OCI-LY3 (cell line): ENCODE measurements around the gene OSR1.

Source experiments
- H2AFZ ChIP-seq: fragments of 200-600, 300-600 bp; shearing (Covaris generic); 2 replicates; pipeline ENCODE4 v1.6.0; 2014; ENCODE audit warnings: antibody characterized with exemption, low read depth, low read length
- H3K27ac ChIP-seq: fragments of 200-600, 300-600 bp; sonication (generic); 2 replicates; pipeline ENCODE4 v1.5.1; 2014; ENCODE audit warnings: mild to moderate bottlenecking, low read length, moderate library complexity, mixed read lengths
- H3K27me3 ChIP-seq: fragments of 200-600, 300-600 bp; sonication (generic); 2 replicates; pipeline ENCODE4 v1.6.1; 2014; ENCODE audit warnings: low read depth, low read length, mixed read lengths
- H3K36me3 ChIP-seq: fragments of 200-600, 300-600 bp; sonication (generic); replicated peaks from 2 replicates; pipeline ENCODE3; 2014; ENCODE audit warnings: low read depth, low read length, mixed read lengths
- H3K4me1 ChIP-seq: fragments of 300-600, 200-600 bp; sonication (generic); 2 replicates; pipeline ENCODE4 v1.6.1; 2014; ENCODE audit warnings: low read length, mixed read lengths
- H3K4me2 ChIP-seq: fragments of 200-600, 300-600 bp; sonication (generic); 2 replicates; pipeline ENCODE4 v1.6.1; 2014; ENCODE audit warnings: low read length, mixed read lengths
- H3K4me3 ChIP-seq: fragments of 300-600, 200-600 bp; sonication (generic); 2 replicates; pipeline ENCODE4 v1.5.1; 2014; ENCODE audit warnings: antibody characterized with exemption, mild to moderate bottlenecking, low read length, moderate library complexity
- H3K79me2 ChIP-seq: fragments of 300-600, 200-600 bp; shearing (Covaris generic); 2 replicates; pipeline ENCODE4 v1.6.1; 2014; ENCODE audit warnings: mild to moderate bottlenecking, low read length, mixed read lengths
- H3K9ac ChIP-seq: fragments of 300-600, 200-600 bp; shearing (Covaris generic); 2 replicates; pipeline ENCODE4 v1.6.0; 2014; ENCODE audit warnings: mild to moderate bottlenecking, low read length, moderate library complexity
- H3K9me3 ChIP-seq: fragments of 200-600, 300-600 bp; shearing (Covaris generic); 2 replicates; pipeline ENCODE4 v1.6.1; 2014; ENCODE audit warnings: low read length, mixed read lengths; ENCODE audit not compliant: insufficient read depth
- H4K20me1 ChIP-seq: fragments of 200-600, 300-600 bp; sonication (generic); 2 replicates; pipeline ENCODE4 v1.6.1; 2016; ENCODE audit warnings: low read length, mixed read lengths; ENCODE audit not compliant: insufficient read depth
- CTCF ChIP-seq: fragments of 200-600, 300-600 bp; sonication (generic); IDR thresholded peaks from 2 replicates; pipeline ENCODE4 v1.5.1; 2014; ENCODE audit warnings: antibody characterized with exemption, low read length, low read depth
- EZH2phosphoT487 ChIP-seq: fragments of 200-600 bp; shearing (Covaris generic); IDR thresholded peaks from 2 replicates; pipeline ENCODE4 v1.6.1; 2018; ENCODE audit warnings: antibody characterized with exemption, mixed run types, low read depth

The OSR1 gene

GRCh38 chr2:19327496-19327895 is 30.9 kb downstream of the OSR1 start:
- no peak for TF ChIP-seq CTCF
- TF ChIP-seq EZH2phosphoT487 = no peak
- Histone ChIP-seq H3K27me3 (no peaks in the 10 kb centered on the region), H4K20me1 (no peaks in the 10 kb centered on the region), H2AFZ (no peak overlapping the region), H3K4me3 (no peak overlapping the region), H3K9me3 (no peaks in the 10 kb centered on the region), H3K4me1 (no peaks in the 10 kb centered on the region), H3K4me2 (no peak overlapping the region), H3K27ac (no peak overlapping the region), H3K79me2 (no peaks in the 10 kb centered on the region), H3K36me3 (no peaks in the 10 kb centered on the region), H3K9ac (no peak overlapping the region)

GRCh38 chr2:19321946-19322345 is 36.5 kb downstream of the OSR1 start:
- no peaks in the 10 kb centered on the region for H3K36me3 ChIP-seq
- H3K79me2 ChIP-seq = no peaks in the 10 kb centered on the region
- H2AFZ ChIP-seq = no peak overlapping the region
- H4K20me1 ChIP-seq = no peaks in the 10 kb centered on the region
- no peak overlapping the region for H3K4me2 ChIP-seq
- no peaks in the 10 kb centered on the region for H3K4me1 ChIP-seq
- H3K27ac ChIP-seq = no peak overlapping the region
- H3K9ac ChIP-seq = no peak overlapping the region
- TF ChIP-seq EZH2phosphoT487 = no peak
- TF ChIP-seq CTCF = no peak
- H3K4me3 ChIP-seq = no peak overlapping the region
- H3K27me3 ChIP-seq = no peaks in the 10 kb centered on the region
- H3K9me3 ChIP-seq = no peaks in the 10 kb centered on the region

- no peaks in the 10 kb centered on the region for H3K36me3 ChIP-seq
- H3K9me3 ChIP-seq = no peaks in the 10 kb centered on the region
- no peak overlapping the region for H3K4me2 ChIP-seq
- no peaks in the 10 kb centered on the region for H3K4me1 ChIP-seq
- no peaks in the 10 kb centered on the region for H3K27me3 ChIP-seq
- no peaks in the 10 kb centered on the region for H3K79me2 ChIP-seq
- no peak overlapping the region for H2AFZ ChIP-seq
- no peak overlapping the region for H3K4me3 ChIP-seq
- H3K9ac ChIP-seq = no peak overlapping the region
- no peaks in the 10 kb centered on the region for H4K20me1 ChIP-seq
- TF ChIP-seq EZH2phosphoT487 = no peak
- TF ChIP-seq CTCF = no peak
- no peak overlapping the region for H3K27ac ChIP-seq
These were observed 37.6 kb downstream of the OSR1 start for GRCh38 chr2:19320813-19321212.

- no peak overlapping the region for H3K4me2 ChIP-seq
- no peaks in the 10 kb centered on the region for H3K9me3 ChIP-seq
- no peaks in the 10 kb centered on the region for H3K79me2 ChIP-seq
- H2AFZ ChIP-seq = no peak overlapping the region
- no peaks in the 10 kb centered on the region for H4K20me1 ChIP-seq
- TF ChIP-seq CTCF = no peak
- TF ChIP-seq EZH2phosphoT487 = no peak
- H3K27me3 ChIP-seq = no peaks in the 10 kb centered on the region
- H3K4me1 ChIP-seq = no peaks in the 10 kb centered on the region
- no peak overlapping the region for H3K4me3 ChIP-seq
- H3K27ac ChIP-seq = no peak overlapping the region
- no peaks in the 10 kb centered on the region for H3K36me3 ChIP-seq
- no peak overlapping the region for H3K9ac ChIP-seq
These were observed 38.7 kb downstream of the OSR1 start for GRCh38 chr2:19319698-19320097.
